ENCODE measurements around the gene CBX6. TPM values are rescaled to one million over a fixed set of nuclear protein-coding genes. Genes with fewer than 3 reads are reported as not detected.

CBX6 gene
- polyA plus RNA-seq, 1 donor (not counting 4 experiments of a cell fraction or from before 2014, with no cell fraction given): 4.1 TPM

DNA sequence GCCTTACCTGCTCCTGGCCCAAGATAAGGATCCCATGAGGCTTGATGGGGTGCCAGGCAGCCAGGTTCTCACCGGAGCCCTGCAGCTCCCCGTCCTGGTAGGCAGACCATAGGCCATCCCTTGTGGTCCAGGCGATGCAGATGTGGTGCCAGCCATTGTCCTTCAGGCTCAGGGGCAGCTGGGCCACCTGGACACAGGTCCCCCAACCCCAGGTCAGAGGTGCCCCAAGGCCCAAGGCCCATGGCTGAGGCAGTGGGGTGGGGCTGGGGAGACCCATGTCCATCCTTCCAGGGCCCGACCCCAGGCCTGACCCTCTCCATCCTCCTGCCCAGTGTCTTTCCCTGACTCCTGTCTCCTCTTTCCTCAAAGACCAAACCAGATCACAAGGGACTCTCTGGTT lies 48.9 kb downstream of the CBX6 start:
- dilution Hi-C loops (cut with MboI; ENCODE audit: extremely low pct_ligation_motif_present, low sequenced_read_pairs): no loop called here
- no peak for TF ChIP-seq EZH2 (IDR thresholded peaks at IDR 0.05; ENCODE audit: low read length)
- TF ChIP-seq, protein P1, sequence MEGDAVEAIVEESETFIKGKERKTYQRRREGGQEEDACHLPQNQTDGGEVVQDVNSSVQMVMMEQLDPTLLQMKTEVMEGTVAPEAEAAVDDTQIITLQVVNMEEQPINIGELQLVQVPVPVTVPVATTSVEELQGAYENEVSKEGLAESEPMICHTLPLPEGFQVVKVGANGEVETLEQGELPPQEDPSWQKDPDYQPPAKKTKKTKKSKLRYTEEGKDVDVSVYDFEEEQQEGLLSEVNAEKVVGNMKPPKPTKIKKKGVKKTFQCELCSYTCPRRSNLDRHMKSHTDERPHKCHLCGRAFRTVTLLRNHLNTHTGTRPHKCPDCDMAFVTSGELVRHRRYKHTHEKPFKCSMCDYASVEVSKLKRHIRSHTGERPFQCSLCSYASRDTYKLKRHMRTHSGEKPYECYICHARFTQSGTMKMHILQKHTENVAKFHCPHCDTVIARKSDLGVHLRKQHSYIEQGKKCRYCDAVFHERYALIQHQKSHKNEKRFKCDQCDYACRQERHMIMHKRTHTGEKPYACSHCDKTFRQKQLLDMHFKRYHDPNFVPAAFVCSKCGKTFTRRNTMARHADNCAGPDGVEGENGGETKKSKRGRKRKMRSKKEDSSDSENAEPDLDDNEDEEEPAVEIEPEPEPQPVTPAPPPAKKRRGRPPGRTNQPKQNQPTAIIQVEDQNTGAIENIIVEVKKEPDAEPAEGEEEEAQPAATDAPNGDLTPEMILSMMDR (optimal IDR thresholded peaks at IDR 0.05 in 1 of 3, IDR thresholded peaks at IDR 0.05 in 1 of 3, conservative IDR thresholded peaks at IDR 0.05 in 1 of 3; ENCODE audit: extremely low read depth in 1 of 3, insufficient read depth in 2 of 3, low read length in 3 of 3): no peak
- FAIRE-seq: no peak
- Histone ChIP-seq H3K9ac (ENCODE audit: control insufficient read depth, extremely low read depth, insufficient read depth, low read length) (no peak overlapping the region), H3K27me3 (ENCODE audit: control insufficient read depth, extremely low read depth, insufficient read depth, low read length) (peaks cover 18% of the 10 kb centered on the region), H3K4me1 (ENCODE audit: control insufficient read depth, extremely low read depth, insufficient read depth, low read length) (no peaks in the 10 kb centered on the region), H4K20me1 (ENCODE audit: control insufficient read depth, extremely low read depth, insufficient read depth, low read length) (peaks cover 12% of the 10 kb centered on the region), H3K9me1 (ENCODE audit: control insufficient read depth, extremely low read depth, insufficient read depth, low read length) (no peaks in the 10 kb centered on the region), H2AFZ (ENCODE audit: control insufficient read depth, low read length) (no peak overlapping the region), H3K4me3 (ENCODE audit: control insufficient read depth in 2 of 3, extremely low read depth in 1 of 3, insufficient read depth in 2 of 3, low read depth in 1 of 3, low read length in 3 of 3) (no peak overlapping the region), H3K9me3 (ENCODE audit: control insufficient read depth, low read depth, low read length) (no peaks in the 10 kb centered on the region), H3K79me2 (ENCODE audit: control insufficient read depth, insufficient read depth, low read length) (no peaks in the 10 kb centered on the region), H3K36me3 (ENCODE audit: control insufficient read depth in 2 of 2, extremely low read depth in 1 of 2, insufficient read depth in 2 of 2, low read length in 2 of 2) (no peaks in the 10 kb centered on the region), H3K27ac (ENCODE audit: control insufficient read depth, insufficient read depth, low read length) (no peak overlapping the region), H3K4me2 (ENCODE audit: control insufficient read depth, extremely low read depth, insufficient read depth, low read depth, low read length) (no peak overlapping the region)
- no peak for DNase-seq (ENCODE audit: low read depth, low spot score)

GRCh38 chr22:38820020-38820419 lies 52.0 kb downstream of the CBX6 start:
- H3K36me3 ChIP-seq (ENCODE audit: control insufficient read depth in 2 of 2, extremely low read depth in 1 of 2, insufficient read depth in 2 of 2, low read length in 2 of 2): no peaks in the 10 kb centered on the region
- H3K9me3 ChIP-seq (ENCODE audit: control insufficient read depth, low read depth, low read length): no peaks in the 10 kb centered on the region
- H3K27me3 ChIP-seq (ENCODE audit: control insufficient read depth, extremely low read depth, insufficient read depth, low read length): peaks cover 31% of the 10 kb centered on the region
- H3K9me1 ChIP-seq (ENCODE audit: control insufficient read depth, extremely low read depth, insufficient read depth, low read length): no peaks in the 10 kb centered on the region
- H3K4me3 ChIP-seq (ENCODE audit: control insufficient read depth in 2 of 3, extremely low read depth in 1 of 3, insufficient read depth in 2 of 3, low read depth in 1 of 3, low read length in 3 of 3): no peak overlapping the region
- DNase-seq (ENCODE audit: low read depth, low spot score) (no peak), FAIRE-seq (no peak)
- no peaks in the 10 kb centered on the region for H3K79me2 ChIP-seq (ENCODE audit: control insufficient read depth, insufficient read depth, low read length)
- no peak for TF ChIP-seq EZH2 (IDR thresholded peaks at IDR 0.05; ENCODE audit: low read length)
- TF ChIP-seq, protein P1 (optimal IDR thresholded peaks at IDR 0.05 in 1 of 3, IDR thresholded peaks at IDR 0.05 in 1 of 3, conservative IDR thresholded peaks at IDR 0.05 in 1 of 3; ENCODE audit: extremely low read depth in 1 of 3, insufficient read depth in 2 of 3, low read length in 3 of 3): no peak
- H3K4me1 ChIP-seq (ENCODE audit: control insufficient read depth, extremely low read depth, insufficient read depth, low read length): no peaks in the 10 kb centered on the region
- no peak overlapping the region for H2AFZ ChIP-seq (ENCODE audit: control insufficient read depth, low read length)
- H4K20me1 ChIP-seq (ENCODE audit: control insufficient read depth, extremely low read depth, insufficient read depth, low read length): peaks cover 9% of the 10 kb centered on the region
- no peak overlapping the region for H3K9ac ChIP-seq (ENCODE audit: control insufficient read depth, extremely low read depth, insufficient read depth, low read length)
- dilution Hi-C loops (cut with MboI; ENCODE audit: extremely low pct_ligation_motif_present, low sequenced_read_pairs): no loop called here
- H3K4me2 ChIP-seq (ENCODE audit: control insufficient read depth, extremely low read depth, insufficient read depth, low read depth, low read length): no peak overlapping the region
- no peak overlapping the region for H3K27ac ChIP-seq (ENCODE audit: control insufficient read depth, insufficient read depth, low read length)
